HG02798 (cell line): ENCODE measurements around the gene SPECC1.
"Not testable (repeated sequence)": the region's sequence is repeated elsewhere in the genome, so short reads cannot be mapped to it uniquely, and the experiment has no call there.

Experiments
- ATAC-seq: cut with Tn5 transposase; IDR thresholded peaks from one replicate; pipeline ENCODE4 v1.9.1; 2021; ENCODE audit warnings: mild to moderate bottlenecking; ENCODE audit not compliant: unreplicated experiment, poor library complexity

Gene SPECC1

DNA sequence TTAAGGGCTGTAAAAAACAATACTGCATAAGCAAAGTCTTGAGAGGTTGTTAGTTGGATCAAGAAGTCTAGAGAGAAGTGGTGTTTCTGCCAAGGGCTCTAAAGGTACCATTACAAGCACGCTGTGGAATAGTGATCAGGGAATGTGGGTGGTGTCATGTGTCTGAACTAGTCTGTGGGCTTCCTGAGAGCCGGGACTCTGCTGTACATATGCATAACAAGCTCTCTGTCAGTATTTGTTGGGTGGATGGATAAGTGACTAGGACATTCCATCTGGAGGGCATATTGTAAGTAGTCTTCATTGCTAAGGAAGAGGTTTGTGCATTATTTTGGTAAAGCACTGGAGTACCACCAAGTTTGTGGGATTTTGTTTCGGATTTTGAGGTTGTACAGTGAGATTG lies 248.6 kb downstream of the SPECC1 start:
- no peak for ATAC-seq

DNA sequence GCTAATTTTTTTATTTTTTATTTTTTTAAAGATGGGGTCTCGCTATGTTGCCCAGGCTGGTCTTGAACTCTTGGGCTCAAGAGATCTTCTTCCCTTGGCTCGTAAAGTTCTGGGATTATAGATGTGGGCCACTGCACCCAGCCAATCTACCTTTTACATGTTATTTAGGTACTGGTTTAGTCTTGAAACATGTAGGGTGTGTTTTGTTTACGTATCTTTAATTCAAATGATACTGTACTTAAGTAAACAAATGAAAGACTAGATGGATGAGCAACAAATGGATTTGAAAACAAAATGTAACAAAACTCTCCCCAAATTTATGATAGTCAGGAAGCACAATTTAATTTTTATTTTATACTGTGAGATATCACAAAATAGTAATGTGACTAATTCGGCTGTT lies 250.5 kb downstream of the SPECC1 start:
- no peak for ATAC-seq

DNA sequence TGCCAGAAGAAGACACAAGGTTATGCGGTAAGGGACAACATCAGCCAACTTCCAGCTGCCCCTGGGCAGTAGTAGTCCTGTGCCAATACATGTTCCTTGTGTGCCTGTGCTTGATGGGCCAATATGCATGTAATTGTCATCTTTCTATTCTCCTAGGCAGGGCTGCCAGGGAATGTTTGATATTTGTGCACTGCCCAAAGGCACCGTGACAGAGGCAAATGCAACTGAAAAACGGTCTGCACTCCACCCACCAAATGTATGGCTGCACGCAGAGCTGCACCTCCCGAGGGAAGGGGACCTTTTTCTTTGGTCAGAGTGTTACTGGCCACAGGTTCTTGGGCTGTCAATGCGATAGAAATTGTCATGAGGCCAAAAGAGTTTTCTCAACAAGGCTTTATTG lies 251.1 kb downstream of the SPECC1 start:
- ATAC-seq = no peak

DNA sequence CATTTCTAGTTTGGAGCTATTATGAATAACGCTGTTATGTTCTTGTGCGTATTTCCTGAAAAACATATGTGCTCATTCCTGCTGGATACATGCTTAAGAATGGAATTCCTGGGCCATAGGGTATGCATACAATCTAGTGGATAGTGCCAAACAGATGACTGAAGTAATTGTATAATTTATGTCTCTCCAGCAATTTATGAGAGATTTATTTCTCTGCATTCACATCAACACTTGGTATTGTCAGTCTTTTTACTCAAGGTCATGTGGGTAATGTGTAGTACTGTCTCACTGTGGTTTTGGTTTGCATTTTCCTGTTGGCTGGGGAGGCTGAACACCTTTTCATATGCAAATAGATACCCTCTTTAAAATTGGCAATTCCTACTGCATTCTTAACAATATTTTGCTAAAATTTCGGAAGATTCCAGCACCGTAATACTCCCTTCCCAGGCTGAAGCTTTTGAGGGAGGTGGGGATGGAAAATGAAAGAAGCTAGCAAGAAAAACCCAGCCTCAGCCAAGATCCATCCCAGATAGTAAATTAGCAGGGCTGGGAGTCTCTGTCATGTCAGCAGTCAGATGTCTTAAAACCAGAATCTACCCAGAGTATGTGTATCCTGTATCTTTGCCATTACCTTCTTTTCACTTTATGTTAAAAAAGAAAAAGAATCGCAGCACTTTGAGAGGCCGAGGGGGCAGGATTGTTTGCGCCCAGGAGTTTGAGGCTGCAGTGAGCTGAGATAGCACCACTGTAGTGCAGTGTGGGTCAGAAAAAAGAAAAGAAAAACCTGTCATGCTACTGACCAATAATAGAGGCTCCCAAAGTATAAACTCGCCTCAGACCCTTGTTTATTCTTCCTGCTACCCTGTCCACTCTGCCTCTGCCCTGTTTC lies 253.3 kb downstream of the SPECC1 start:
- no peak for ATAC-seq

DNA sequence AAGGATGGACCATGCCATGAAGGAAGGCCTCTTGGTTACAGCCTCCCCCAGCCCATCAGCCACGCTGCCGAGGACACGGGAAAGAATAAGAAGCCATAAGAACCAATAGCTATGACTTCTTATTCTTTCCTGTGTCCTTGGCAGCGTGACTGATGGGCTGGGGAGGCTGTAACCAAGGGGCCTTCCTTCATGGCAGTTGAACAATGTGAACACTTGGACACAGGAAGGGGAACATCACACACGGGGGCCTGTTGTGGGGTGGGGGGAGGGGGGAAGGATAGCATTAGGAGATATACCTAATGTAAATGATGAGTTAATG lies 253.9 kb downstream of the SPECC1 start:
- not testable (repeated sequence) for ATAC-seq

- ATAC-seq = no peak
These were observed 254.4 kb downstream of the SPECC1 start for GRCh38 chr17:20263595-20263994.

GRCh38 chr17:20264996-20265395 lies 255.8 kb downstream of the SPECC1 start:
- ATAC-seq = no peak

DNA sequence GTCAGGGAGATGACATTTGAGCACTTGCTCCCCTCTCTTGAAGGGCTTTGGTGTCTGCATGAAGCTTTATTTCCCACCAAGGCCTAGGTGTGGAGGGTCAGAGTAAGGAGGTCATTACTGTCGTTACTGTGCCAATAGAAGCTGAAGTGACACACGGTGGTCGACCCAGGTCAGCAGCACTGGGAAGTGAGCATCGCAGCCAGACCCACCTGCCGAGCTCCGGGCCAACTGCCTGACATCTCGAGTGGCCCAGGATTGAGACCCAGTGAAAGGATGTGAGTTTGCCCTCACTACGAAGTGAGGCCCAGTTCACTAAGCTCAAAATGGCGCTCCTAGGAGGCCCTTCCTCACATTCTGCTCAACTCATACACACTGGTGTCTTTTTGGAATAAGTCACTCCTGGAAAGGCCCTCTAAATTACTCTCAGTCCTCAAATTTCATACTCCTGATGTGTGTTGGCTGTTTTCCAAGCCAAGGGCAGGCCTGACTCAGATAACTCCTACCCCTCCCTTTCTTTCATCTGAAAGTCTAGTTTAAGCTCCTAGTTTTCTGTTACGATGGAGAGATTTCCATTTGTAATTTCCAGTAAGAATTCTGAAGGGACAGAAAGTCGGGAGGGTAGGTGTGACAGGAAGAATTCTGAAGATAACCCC lies 257.8 kb downstream of the SPECC1 start:
- ATAC-seq = no peak

GRCh38 chr17:20267459-20267842 lies 258.3 kb downstream of the SPECC1 start:
- no peak for ATAC-seq

- no peak for ATAC-seq
These were observed 261.2 kb downstream of the SPECC1 start for GRCh38 chr17:20270369-20270768.

DNA sequence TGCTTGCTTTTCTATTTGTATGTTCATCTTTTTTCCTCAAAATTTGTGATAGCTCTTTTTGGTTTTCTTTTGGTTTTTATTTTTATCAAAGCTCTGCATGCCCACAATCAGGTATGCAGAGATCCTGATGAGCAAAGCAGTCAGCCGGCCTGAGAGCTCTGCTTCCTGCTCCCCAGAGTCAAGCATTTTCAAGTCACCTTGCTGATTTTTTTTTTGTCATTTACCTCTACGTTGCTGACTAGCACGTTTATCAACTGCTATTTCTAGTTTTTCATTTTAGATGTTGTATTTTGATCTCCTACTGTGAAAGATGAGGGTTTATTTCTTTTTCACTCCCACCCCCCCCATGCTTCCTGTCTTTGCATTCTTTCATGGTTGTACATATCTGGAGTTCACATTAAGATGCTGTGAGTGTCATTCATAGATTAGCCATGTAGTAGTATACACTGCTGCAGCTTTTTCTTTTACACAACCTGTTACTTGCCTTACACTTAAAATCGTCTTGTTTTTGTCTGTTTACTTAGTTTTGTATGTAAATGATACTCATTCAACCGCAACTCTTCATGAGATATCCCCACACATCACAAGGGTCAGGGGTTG lies 262.0 kb downstream of the SPECC1 start:
- ATAC-seq = no peak

DNA sequence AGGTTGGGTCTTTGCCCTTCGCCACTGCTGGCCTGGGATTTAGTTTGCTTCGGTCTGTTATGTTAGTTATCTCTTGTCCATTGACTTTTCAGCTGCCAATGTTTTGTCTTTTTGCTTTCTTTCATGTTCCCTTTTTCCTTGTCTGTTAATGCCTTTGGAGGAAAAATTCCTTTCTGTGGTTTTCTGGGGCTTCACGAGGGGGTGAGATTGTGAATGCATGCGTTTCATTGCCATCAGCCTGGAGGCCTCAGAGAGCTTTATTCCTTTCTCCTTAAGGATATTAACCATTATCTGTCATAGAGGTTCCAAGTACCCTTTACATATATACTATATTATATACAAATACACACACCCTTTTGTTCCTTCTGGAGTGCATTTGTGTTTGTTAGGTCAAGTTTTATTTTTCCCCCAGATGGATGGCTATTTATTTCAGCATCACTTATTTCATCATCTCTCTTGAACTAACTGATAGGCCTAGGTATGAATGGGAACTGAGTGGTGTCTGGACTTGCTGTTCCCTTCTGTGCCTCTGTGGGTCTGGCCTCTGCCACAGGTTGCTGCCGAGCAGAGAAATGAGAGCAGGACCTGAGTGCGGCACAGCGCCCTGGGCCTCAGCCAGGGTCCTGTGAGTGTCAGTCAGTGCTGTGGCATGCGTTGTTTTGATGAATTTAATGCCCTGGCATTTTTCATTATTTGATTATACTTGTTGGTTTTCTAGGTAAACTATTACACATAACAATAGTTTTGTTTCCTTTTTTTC lies 264.8 kb downstream of the SPECC1 start:
- no peak for ATAC-seq

DNA sequence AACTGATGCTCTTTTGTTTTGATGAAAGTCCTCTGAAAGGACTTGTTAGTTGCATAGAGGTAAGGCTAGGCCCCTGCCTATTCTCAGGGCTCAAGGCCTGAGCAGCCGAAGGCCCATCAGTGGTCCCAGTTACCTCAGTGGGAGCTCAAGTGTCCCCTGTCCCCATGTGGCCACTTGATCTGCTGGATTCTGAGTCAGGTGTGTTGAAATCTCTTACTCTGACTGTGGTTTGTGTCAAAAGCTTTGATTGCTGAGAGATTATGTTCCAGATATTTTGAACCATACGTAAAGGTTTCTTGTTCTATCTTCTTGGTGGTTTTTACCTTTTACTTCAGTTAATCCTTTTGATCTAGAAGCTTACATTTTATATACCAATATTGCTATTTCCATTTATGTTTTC lies 266.5 kb downstream of the SPECC1 start:
- no peak for ATAC-seq

DNA sequence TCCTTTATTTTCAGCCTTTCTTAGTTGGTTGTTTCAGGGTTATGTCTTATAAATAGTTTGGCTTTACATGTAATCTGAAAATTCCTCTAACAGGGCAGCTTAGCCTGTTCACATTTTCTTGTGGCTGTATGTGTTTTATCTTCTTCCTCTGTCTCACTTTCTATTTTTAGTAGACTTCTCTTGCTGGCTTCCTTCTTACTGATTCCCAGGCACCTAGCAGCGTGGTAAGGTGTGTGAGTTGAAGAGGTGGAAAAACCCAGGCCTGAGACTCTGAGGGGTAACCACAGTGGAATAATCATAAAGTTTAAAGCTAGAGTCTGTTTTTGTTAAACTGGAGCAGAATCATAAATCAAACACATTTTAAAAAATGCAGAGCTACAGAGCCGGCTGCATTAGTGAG lies 267.3 kb downstream of the SPECC1 start:
- no peak for ATAC-seq

DNA sequence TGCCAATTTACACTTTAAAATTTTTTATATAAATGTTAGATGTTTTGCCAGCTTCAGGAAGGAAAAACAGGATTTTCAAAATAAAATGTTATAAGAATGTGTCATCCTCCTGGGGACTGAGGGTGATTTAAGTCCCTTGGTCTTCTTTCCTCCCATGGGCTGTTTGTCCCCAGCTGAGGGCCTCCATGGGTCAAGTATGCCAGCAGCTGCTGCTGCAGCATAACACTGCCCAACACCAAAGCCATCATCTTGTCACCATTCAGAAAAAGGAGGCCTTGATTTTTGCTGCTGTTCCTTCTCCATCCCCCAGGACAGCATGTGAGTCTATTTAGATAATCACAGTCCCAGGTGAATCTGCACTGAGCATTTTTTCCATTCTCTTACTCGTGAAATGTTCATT lies 269.6 kb downstream of the SPECC1 start:
- ATAC-seq = no peak

DNA sequence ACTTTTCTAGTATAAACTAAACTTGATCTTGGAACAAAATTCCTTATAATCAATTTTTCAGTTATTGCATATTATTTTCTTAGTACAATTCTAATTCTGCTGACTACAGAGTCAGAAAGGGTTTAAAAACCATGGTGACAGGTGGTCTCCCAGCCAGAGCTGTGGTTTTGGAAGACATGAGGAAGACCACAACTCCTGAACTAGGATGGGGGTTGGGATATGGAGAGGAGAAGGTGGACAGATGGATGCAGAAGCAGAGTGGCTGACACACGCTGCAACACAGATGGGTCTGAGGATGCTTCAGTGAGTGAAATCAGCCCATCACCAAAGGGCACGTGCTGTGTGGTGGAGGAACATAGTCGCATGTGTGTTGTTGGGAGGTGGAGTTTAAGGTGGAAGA lies 270.5 kb downstream of the SPECC1 start:
- ATAC-seq = no peak

DNA sequence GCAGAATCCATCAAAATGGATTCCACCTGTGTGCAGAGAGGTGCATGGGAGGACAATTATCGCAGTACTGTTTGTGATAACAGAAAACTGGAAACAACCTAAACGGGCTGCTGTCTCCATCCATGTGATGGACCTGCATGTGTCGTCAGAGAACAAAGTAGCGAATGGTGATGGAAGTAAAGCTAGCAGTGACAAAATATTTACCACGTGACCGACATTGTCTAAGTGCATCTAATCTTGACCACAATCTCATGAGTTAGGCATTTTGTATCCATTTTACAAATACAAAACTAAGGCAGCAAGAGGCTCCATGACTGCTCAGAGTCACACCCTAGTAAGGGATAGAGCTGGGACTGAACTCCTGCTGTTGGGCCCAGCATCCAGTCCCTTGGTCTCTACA lies 270.9 kb downstream of the SPECC1 start:
- ATAC-seq = no peak

DNA sequence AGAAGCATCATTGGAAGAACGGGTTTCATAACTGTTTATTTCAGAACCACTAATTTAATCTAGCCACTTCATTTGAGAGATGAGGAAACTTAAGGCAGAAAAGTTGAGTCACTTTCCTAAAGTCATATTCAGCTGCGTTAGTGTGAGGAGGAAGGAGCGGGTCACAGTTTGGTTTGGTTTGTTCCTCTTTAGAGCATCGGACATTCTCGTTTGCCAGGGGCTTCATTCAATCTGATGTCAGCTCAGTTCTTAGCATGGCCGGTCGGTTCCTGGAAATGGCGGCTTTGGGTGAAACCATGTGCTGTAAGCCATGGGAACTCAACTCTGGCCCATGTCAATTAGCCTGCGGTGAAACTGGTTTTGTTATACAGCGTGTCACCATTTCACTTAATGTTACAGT lies 271.7 kb downstream of the SPECC1 start:
- no peak for ATAC-seq

DNA sequence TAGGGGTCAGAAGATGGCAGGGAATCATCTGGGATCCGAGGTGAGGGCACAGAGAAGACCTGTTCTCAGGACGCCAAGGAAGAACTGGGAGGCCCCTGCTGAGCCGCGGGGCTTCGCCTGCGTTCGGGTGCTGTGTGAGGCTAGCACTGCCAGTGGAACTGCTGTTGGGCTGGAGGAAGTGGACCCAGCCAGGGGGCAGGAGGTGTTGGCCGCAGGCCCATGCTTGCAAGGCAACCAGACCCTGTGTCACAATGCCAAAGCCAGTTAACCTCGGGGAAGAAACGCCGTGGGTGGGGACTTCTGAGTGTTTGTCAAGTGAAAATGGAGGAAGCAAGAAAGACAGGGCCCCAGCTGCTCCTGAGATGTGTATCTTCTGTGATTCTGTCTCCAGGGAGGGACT lies 272.7 kb downstream of the SPECC1 start:
- ATAC-seq = no peak

DNA sequence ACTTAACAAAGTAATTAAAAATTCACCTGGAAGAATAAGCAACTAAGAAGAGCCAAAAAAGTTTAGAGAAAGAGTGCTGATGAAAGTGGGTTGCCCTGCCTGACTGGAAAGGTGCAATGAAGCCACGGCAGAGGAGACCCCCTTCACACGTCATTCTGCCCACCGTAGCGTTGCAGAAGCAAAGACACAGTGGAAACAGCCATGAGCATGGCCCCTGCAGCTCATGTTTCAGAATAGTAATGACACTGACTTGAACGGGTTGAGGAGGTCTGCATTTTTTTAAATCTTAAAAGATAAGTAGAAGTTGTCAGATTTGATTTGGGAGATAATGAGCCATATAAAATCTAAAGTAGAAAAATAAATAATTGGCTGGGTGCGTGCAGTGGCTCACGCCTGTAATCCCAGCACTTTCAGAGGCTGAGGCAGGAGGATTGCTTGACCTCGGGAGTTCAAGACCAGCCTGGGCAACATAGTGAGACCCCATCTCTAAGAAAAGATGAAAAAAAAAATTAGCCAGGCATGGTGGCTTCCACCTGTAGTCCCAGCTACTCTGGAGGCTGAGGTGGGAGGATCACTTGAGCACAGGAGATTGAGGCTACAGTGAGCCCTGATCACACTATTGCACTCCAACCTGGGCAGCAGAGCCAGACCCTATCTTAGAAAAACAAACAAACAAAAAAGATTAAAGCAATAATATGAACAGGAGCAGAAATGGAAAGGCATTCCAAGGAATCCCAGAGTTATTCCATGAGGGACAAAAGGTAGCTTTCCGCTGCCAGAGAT lies 273.6 kb downstream of the SPECC1 start:
- no peak for ATAC-seq
